ENCODE results near the gene PCNP.
A peak's percentile ranks its signal among the peaks of the same experiment; 100 is the strongest.
"Not testable (repeated sequence)": the region's sequence is repeated elsewhere in the genome, so short reads cannot be mapped to it uniquely, and the experiment has no call there.

The PCNP gene, protein sequence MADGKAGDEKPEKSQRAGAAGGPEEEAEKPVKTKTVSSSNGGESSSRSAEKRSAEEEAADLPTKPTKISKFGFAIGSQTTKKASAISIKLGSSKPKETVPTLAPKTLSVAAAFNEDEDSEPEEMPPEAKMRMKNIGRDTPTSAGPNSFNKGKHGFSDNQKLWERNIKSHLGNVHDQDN

DNA sequence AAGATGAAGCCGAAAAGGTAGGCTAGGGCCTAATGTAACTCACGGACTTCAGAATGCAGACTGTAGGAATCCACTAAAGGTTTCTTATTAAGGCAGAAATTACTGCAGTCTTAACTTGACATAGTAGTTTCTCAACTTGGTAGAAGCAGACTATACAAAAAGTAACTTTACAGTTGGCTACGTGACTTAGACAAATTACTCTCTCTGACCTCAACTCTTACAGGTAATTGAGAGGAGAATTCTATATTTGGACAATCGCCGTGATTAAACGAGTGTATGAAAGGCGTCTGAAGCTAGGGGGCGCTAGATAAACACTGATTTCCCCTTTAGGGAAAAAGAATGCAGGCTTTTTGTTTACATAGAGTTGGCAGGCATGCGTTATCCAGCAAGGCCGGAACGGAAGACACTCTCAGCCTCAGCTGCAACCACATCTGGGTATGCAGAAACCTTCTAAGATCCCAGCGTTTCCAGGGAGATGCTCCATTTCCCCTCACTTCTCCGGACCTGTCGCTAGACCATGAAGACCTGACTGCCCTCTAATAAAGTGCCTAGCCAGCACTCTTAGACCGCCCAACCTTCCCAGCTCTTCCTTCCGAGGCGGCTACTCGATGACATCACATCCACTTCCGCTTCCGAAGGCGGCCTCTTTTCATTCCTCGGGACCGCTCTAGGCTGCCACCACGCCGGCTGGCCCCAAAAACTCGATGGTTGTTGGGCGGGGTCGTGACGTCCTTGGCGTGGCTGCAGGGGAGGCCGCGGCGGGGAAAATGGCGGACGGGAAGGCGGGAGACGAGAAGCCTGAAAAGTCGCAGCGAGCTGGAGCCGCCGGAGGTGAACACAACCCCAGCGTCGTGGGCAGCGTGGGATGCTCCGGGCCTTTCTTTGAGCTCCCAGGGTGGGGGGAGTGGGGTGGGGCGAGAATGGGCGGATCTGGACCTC, at the start of gene PCNP:
Gene PCNP, plus strand, starts transcription at position 732 of the 939 bp plus-strand sequence. Its CDS starts 36 bp downstream, at position 768.
- peak; percentile 94 for DNase-seq (ENCODE audit: low spot score)

DNA sequence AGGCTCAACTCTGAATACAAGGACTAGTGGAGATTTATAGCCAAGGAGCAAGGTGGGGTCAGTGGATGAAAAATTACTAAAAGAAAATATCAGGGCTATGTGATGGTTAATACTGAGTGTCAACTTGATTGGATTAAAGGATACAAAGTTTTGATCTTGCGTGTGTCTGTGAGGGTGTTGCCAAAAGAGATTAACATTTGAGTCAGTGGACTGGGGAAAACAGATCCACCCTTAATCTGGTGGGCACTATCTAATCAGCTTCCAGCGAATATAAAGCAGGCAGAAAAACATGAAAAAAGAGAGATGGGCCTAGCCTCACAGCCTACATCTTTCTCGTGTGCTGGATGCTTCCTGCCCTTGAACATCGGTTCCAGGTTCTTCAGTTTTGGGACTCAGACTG, 46.5 kb upstream of the PCNP start:
- DNase-seq (ENCODE audit: low spot score), result no peak

DNA sequence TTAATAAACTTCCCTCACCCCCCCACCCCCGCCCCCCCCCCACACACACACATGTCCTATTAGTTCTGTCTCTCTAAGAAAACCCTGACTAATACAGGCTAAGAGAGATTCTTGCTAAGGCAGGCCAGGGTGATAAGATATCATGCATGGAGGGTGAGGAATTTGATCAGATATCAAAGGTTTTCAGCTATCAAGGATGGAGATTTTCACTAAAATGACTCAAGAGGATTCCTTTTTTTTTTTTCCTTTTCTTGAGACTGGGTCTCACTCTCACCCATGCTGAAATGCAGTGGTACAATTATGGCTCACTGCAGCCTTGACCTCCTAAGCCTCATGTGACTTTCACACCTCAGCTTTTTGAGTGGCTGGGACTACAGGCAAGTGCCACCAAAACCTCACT, 46.1 kb upstream of the PCNP start:
- no peak for DNase-seq (ENCODE audit: low spot score)

DNA sequence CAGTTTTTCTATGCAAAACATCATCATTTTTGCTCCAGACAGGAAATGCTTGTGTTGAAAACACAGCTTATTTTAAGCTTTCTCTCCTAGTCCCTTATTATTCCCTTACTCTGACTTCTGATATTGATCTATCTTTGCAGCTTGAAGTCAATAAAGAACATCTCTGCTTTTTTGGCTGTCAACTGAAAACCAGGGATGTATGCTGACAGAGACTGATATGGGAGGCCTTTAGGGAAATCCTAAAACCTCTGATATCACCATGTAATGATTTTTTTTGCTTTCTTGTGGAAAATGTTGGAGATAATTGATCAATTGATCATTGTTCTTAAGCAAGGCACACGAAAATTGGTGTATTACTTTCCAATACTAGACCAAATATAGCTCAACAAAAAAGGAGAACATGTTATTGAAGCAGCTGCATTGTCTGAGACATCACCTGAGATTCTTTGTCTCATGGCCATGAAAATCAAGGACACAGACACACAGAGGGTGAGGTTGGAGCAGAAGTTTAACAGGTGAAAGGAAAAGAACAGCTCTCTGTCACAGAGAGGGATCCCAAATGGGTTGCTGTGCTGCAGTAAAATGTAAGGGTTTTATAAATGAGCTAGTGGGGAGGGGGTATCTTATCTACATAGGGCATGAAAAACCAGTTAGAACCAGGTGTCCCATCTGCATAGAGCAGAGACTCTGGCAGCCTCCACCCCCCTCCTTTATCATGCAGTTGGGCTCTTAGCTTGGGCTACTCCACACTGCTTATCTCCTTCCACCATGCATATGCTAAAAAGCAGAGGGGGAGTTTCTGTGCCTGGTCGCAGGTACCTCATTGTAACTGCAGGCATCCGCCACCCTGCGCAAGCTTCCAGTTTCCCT, 43.9 kb upstream of the PCNP start:
- DNase-seq (ENCODE audit: low spot score), result no peak

DNA sequence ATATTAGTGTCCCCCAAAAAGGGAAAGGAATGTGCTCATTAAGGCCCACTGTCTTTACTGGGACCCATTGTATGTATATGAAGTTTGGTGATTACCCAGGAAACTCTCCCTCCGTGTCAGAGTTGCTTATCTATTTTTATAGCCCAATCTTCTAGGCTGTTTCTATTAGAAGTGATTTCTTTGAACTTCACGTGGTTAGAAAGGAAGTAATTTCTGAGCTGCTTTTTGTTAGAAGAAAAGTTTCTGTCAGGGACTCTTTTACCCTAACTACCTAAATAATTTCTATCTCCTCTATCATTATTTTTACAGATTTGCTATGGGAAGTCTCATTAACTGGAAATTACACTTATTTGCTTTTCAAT, 43.3 kb upstream of the PCNP start:
- no peak for DNase-seq (ENCODE audit: low spot score)

DNA sequence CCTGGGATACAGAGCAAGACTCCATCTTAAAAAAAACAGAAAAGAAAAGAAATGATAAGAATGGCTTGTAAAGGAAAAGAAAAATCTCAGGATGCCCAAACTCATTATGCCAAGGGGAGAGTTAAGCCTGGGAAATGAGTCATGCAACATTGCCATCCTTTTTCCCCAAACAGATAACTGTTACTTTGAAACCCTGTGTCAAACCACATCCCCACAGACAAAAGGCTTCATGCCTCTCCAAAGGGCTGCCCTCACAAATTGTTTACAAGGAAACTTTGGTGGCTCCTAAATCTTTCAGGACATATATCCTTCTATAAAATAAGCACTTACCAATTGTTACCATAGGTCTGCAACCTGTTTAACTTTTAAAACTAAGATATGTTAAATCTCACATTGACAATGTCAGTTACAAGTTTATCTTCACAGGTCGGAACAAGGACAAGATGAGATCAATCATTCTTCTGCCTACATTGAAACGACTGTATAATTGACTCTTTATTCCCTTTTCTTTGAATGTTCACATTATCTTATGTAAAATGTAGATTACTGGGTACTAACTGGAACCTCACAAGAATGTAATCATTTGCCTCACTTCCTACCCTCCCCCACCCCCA, 42.4 kb upstream of the PCNP start:
- no peak for DNase-seq (ENCODE audit: low spot score)

DNA sequence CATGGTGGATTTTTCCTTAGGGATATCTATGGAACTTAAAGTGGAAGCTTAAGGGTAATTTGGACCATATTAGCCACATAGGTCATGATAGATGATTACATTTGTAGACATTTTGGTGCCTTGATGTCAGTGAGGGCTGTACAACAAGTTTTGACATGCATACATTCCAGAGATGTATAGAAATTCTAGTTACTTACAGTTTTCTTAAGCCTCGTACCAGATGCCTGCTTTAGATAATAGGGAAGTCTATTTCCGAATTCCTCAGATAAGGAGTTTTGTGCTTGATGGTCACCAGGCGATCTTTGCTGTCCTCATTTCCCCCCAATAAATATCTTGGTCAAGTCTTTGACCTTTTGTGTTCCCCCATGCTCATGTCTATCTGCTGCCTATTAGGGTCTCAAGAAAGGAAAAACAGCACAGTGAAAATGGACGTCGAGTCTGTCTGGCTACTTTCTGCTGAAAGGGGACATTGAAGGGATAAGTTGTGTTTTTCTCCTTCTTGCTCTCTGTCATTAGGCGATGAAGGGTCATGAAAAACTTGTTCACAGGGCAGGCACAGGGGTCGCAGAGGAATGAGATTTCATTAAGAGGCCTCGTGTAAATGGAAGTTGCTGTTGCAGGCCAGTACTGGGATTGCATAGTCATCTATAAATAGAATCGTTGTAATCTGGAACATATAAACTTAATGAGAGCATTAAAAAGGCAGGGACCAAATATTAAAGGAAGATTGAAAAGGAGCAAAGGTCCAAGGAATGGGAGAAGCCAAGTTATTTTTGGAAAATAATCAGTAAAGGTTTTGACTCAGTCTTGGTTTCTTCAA, 41.0 kb upstream of the PCNP start:
- no peak for DNase-seq (ENCODE audit: low spot score)

DNA sequence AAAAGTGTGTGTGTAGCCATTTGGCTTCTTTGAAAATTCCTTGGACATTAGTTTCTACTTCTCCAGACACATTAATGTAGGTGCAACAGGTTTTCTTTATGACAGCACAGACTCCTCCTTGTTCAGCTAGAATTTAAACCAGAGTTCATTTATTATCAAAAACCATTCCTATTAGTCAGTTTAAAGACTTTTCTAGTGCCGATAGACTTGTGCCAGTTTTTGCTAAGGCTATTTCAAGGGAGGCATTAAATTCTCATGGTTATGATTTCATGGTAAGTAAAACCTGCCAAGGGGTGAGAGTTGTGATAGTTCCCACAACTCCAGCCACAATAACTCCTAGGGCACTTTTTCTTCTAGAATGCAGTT, 40.4 kb upstream of the PCNP start:
- no peak for DNase-seq (ENCODE audit: low spot score)

DNA sequence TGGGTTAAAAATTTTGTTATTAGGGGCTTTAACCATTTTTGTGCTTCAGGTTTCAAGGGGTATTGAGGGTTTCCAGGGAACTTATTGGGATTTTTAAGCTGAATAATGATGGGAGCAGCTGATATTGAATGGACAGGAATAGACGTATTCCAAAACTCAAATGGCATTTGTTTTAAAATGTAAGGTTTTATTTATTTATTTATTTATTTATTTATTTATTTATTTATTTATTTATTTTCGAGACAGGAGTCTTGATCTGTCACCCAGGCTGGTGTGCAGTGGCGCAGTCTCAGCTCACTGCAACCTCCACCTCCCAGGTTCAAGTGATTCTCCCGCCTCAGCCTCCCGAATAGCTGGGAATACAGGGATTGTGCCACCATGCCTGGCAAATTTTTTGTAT, 38.8 kb upstream of the PCNP start:
- no peak for DNase-seq (ENCODE audit: low spot score)

DNA sequence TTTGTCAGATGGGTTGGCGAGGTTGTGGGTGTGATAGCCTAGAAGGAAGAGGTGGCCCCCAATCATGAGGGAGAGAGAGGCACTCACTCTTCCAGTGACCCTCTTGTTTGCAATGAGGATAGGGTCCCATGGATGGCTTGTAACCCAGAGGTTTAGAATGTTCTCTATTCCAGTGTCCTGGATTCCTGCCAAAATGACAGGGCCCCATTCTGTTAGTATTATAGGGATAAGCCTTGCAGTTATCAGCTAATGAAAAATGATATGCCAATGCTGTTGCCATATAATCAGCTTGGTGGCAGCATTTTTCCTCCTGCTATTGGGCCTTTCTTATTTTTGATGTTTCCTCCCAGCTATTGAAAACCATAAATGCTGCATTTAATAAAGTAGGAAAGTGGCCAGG, 37.7 kb upstream of the PCNP start:
- no peak for DNase-seq (ENCODE audit: low spot score)

DNA sequence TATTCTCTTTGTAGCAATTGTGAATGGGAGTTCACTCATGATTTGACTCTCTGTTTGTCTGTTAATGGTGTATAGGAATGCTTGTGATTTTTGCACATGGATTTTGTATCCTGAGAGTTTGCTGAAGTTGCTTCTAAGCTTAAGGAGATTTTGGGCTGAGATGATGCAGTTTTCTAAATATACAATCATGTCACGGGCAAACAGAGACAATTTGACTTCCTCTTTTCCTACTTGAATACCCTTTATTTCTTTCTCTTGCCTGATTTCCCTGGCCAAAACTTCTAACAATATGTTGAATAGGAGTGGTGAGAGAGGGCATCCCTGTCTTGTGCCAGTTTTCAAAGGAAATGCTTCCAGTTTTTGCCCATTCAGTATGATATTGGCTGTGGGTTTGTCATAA, 37.0 kb upstream of the PCNP start:
- not testable (repeated sequence) for DNase-seq (ENCODE audit: low spot score)

DNA sequence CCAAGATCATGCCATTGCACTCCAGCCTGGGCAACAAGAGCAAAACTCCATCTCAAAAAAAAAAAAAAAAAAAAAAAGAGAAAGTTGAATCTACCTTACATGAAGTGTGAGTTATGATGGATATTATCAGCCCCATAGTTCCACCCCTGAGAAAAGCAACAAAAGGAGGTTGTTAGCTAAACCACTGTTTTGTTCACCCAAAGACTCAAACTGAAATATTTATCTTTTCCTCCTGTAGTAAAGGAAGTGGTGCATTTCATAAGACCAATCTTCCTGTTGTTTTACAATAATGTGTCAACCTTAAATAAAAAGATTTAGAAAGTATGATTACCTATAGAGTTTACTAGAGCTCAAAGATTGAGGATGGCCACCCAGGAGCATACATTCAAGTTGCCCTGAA, 31.0 kb upstream of the PCNP start:
- no peak for DNase-seq (ENCODE audit: low spot score)

DNA sequence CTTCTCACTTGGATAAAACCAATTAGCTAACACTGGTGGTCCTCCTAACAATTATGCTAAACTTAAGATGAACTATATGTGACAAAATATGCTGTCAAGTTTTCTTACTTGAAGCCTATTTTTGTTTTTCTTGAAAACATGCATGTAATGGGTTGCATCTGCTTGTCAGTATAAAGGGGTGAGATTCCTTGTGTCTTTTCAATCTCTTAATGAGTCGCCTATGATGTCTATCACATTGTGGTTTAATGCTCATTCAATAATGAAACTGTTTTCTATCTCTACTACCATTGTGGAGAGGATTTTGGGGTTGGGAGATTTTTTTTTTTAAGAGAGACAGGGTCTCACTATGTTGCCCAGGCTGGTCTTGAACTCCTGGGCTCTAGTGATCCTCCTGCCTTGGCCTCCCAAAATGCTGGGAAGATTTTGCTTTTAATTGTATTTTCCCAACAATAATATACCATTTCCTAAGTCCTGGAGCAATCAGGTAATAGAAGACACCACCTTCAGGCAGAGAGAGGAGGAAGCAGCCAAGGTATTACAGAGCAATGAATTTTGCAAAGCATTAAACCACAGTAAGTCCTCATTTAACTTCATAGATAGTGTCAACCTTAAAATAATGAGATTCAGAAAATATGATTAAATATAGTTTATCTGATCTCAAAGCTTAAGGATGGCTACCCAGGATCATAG, 29.7 kb upstream of the PCNP start:
- no peak for DNase-seq (ENCODE audit: low spot score)

DNA sequence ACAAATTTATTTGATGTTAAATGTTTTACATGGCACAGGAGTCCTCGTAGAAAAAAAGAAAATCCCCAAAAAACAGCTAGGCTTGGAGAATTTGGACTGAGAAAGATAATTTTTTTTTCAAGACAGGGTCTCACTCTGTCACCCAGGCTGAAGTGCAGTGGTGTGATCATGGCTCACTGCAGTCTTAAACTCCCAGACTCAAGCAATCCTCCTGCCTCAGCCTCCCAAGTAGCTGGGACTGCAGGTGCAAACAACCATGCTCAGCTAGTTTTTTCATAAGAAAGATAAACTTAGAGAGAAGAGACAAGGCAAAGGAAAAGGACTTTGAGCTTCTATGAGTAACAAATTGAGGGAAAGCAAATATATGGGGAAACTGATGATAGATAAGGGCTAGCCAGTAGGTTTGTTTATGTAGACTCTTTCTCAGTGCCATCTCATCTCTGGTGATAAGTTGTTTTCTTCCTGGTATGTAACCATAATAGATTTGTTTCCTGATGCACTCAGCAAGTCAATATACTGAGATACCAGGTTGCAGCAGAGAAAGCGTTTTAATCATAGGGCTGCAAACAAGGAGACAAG, 25.4 kb upstream of the PCNP start:
- no peak for DNase-seq (ENCODE audit: low spot score)

DNA sequence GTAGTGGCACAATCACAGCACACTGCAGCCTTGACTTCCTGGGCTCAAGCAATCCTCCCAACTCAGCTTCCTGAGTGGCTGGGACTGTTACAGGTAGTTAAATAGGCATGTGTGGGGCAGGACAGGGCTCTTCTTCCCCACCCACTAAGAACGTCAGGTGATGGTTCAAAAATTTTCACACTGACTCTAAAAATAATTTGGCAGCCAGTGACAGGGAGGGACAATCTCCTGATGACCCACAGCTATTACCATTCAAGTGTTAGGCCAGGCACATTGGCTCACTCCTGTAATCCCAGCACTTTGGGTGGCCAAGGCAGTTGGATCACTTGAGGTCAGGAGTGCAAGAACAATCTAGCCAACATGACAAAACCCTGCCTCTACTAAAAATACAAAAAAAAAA, 24.5 kb upstream of the PCNP start:
- no peak for DNase-seq (ENCODE audit: low spot score)

DNA sequence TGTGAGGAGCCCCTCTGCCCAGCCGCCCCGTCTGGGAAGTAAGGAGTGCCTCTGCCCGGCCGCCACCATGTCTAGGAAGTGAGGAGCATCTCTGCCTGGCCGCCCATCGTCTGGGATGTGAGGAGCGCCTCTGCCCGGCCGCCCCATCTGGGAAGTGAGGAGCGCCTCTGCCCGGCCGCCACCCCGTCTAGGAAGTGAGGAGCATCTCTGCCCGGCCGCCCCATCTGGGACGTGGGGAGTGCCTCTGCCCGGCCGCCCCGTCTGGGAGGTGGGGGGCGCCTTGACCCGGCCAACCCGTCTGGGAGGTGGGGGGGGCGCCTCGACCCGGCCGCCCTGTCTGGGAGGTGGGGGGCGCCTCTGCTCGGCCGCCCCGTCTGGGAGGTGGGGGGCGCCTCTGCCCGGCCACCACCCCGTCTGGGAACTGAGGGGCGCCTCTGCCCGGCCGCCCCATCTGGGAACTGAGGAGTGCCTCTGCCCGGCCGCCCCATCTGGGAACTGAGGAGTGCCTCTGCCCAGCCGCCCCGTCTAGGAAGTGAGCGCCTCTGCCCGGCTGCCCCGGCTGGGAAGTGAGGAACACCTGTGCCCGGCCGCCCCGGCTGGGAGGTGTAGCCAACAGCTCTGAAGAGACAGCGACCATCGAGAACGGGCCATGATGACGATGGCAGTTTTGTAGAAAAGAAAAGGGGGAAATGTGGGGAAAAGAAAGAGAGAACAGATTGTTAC, 22.5 kb upstream of the PCNP start:
- not testable (repeated sequence) for DNase-seq (ENCODE audit: low spot score)

DNA sequence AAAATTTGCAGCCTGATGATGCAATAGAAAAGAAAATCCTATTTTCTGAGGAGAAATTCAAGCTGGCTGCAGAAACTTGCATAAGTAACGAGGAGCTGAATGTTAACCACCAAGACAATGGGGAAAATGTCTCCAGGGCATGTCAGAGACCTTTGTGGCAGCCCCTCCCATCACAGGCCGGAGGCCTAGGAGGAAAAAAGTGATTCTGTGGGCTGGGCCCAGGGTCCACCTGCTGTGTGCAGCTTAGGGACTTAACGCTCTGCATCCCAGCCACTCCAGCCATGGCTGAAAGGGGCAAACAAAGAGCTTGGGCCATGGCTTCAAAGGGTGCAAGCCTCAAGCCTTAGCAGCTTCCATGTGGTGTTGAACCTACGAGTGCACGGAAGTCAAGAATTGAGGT, 20.6 kb upstream of the PCNP start:
- not testable (repeated sequence) for DNase-seq (ENCODE audit: low spot score)

DNA sequence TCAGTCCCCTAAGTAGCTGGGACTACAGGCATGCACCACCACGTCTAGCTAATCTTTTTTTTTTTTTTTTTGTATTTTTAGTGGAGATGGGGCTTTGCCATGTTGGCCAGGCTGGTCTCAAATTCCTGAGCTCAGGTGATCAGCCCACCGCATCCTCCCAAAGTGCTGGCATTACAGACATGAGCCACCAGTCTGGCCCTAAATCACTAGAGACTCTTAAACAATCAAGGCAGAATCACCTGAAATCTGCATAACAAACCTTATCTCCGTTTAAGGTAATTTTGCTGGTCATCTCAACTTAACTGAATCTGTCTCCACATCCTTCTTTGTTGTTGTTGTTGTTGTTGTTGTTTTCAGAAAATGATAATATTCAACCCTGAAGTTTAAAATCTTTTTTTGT, 17.9 kb upstream of the PCNP start:
- DNase-seq (ENCODE audit: low spot score), result no peak

DNA sequence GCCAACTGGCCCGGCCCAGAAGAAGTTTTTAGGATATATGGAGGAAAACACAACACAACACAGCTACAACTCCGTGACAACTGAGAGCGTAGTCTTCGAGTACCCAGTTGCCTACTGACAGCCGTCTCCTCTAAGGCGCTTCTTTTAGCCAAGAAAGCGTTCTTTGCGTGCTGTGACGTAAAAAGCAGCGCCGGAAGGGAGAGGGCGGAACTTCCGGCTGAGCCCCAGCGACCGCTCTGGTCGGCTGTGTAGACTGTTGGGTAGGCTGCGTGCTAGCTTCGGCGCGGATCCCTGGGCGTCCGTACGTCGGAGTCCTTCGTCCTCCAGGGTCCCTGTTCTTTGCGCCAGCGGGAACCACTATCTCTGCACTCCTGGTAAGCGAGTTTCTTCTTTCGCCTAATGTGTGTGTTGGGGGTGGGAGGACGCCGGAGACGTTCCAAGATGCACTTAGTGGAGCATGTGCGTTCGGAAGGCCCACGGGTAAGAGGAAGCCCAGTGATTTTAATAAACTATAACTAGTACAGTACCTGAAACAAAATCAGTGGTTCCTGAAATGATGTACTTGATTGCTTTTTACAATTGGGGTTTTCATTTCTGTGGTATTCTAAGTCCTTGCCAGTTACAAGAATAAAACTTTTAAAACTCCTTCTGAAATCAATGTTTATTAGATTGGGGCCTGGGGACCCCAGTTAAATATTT, 12.2 kb upstream of the PCNP start, which contains the start of gene TRMT10C:
Gene TRMT10C, plus strand, starts transcription at position 239 of the 699 bp plus-strand sequence. CDS start 2,914 bp downstream, outside the sequence.
- peak; percentile 93 for DNase-seq (ENCODE audit: low spot score)

Data from AG08396 (cell line).